A549 (cell line): ENCODE measurements around the gene ANTXR1.

Experiments
- BHLHE40 ChIP-seq: IDR thresholded peaks from 2 replicates; pipeline ENCODE4 v1.6.1; 2012; ENCODE audit warnings: low read depth, low read length, inconsistent platforms
- CHD2 ChIP-seq: fragments of 150-350 bp; IDR thresholded peaks from 2 replicates; pipeline ENCODE4 v1.6.1; 2014; ENCODE audit warnings: low read length; ENCODE audit not compliant: partially characterized antibody
- EP300 ChIP-seq, 2 experiments: fragments of >200 bp; sonication (Bioruptor Twin); formaldehyde crosslinking; IDR thresholded peaks; 2 replicates in 1 of 2; 3 replicates in 1 of 2; pipeline ENCODE4 v1.6.1; 2016 to 2017
- HOXB13 ChIP-seq: fragments of 250-450 bp; sonication (Bioruptor Pico); IDR thresholded peaks from 2 replicates; pipeline ENCODE4 v1.5.0; 2020; ENCODE audit warnings: low read depth, mild to moderate bottlenecking, moderate library complexity
- JUN ChIP-seq, 2 experiments: fragments of >200 bp; sonication (Bioruptor Twin); formaldehyde crosslinking; IDR thresholded peaks; 2 replicates in 1 of 2; 3 replicates in 1 of 2; pipeline ENCODE4 v1.6.1; 2016 to 2017
- JUNB ChIP-seq: fragments of >200 bp; sonication (Bioruptor Twin); formaldehyde crosslinking; IDR thresholded peaks from 2 replicates; pipeline ENCODE4 v1.6.1; 2016
- MYC ChIP-seq: IDR thresholded peaks from 2 replicates; pipeline ENCODE4 v1.6.1; 2012; ENCODE audit warnings: mild to moderate bottlenecking, inconsistent platforms, low read length, improper control_type of control experiment, borderline replicate concordance
- POLR2A ChIP-seq: IDR thresholded peaks from 2 replicates; pipeline ENCODE4 v1.6.1; 2012; ENCODE audit warnings: mild to moderate bottlenecking, low read length
- USF2 ChIP-seq: fragments of 450-650 bp; IDR thresholded peaks from 2 replicates; pipeline ENCODE4 v1.6.1; 2014; ENCODE audit warnings: antibody characterized with exemption
- TF ChIP-seq, protein P1 (sequence below): fragments of >200 bp; sonication (Bioruptor Twin); formaldehyde crosslinking; IDR thresholded peaks from 3 replicates; pipeline ENCODE4 v1.5.1; 2016
- TF ChIP-seq, protein P2 (sequence below): IDR thresholded peaks from 2 replicates; pipeline ENCODE4 v1.6.1; 2012

GRCh38 chr2:69241093-69241492, 228.1 kb downstream of the ANTXR1 start:
- TF ChIP-seq BHLHE40 (no peak), EP300 (IDR thresholded peaks at IDR 0.05) (no peak), POLR2A (no peak), JUNB (no peak), CHD2 (no peak), MYC (no peak), USF2 (no peak), HOXB13 (CRISPR knock-in tag) (no peak), JUN (IDR thresholded peaks at IDR 0.05) (no peak)
- TF ChIP-seq, protein P1, sequence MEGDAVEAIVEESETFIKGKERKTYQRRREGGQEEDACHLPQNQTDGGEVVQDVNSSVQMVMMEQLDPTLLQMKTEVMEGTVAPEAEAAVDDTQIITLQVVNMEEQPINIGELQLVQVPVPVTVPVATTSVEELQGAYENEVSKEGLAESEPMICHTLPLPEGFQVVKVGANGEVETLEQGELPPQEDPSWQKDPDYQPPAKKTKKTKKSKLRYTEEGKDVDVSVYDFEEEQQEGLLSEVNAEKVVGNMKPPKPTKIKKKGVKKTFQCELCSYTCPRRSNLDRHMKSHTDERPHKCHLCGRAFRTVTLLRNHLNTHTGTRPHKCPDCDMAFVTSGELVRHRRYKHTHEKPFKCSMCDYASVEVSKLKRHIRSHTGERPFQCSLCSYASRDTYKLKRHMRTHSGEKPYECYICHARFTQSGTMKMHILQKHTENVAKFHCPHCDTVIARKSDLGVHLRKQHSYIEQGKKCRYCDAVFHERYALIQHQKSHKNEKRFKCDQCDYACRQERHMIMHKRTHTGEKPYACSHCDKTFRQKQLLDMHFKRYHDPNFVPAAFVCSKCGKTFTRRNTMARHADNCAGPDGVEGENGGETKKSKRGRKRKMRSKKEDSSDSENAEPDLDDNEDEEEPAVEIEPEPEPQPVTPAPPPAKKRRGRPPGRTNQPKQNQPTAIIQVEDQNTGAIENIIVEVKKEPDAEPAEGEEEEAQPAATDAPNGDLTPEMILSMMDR, result no peak
- TF ChIP-seq, protein P2, sequence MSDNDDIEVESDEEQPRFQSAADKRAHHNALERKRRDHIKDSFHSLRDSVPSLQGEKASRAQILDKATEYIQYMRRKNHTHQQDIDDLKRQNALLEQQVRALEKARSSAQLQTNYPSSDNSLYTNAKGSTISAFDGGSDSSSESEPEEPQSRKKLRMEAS, result no peak
